IMR-90 (cell line): ENCODE data around the gene NDUFA13.

ENCODE experiments used
- MAZ ChIP-seq: IDR thresholded peaks from 2 replicates; pipeline ENCODE4 v1.6.1; 2012; ENCODE audit warnings: low read depth, mild to moderate bottlenecking, low read length, improper control_type of control experiment, moderate library complexity, borderline replicate concordance
- POLR2A ChIP-seq: IDR thresholded peaks from 2 replicates; pipeline ENCODE4 v1.6.1; 2012; ENCODE audit warnings: mild to moderate bottlenecking, low read depth, low read length

DNA sequence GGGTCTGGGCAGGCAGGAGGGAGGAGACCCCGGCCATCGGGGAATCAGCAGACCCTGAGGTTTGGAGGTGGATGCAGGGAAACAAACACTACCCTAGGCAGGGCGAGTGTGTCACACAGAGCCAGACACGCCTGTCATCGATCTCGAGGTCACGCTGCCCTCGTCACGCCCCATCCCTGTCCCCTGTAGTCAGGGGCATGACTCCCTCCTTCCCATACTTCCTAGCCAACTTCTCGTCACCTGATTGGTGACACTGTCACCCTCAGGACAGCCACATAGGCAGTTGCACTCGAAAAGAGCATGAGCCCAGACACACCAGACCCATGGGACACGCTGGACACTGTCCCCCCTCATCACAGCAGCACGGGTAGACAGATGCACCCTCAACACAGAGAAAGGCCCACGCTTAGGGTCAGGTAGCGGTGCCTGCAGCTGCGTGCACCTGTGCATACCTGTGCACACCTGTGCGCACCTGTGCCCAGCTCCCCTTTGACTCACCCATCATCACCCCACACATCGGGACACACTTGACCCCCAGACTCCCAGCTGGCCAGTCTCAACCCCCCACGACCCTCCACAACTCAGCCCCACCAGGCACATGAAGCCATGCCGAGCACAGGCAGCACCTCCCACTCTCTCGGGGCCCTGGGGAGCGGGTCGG lies 33.9 kb downstream of the NDUFA13 start:
- TF ChIP-seq MAZ (no peak), POLR2A (no peak)
